GM12878 (cell line): ENCODE measurements around the gene TEDC1. TPM values are rescaled to one million over a fixed set of nuclear protein-coding genes. Genes with fewer than 3 reads are reported as not detected.
A peak's percentile ranks its signal among the peaks of the same experiment; 100 is the strongest.

Experiments used
- ATAC-seq: fragments of 200-7000 bp; cut with Tn5 transposase; 3 replicates; pipeline ENCODE4 v1.9.1; 2020; ENCODE audit warnings: mild to moderate bottlenecking, moderate library complexity
- BruUV-seq: library from RNA; stranded (reverse); fragments of 400-500 nt; replicated peaks from 2 replicates; lab custom pipeline; 2021; lab: Mats Ljungman, UMichigan
- CTCF ChIA-PET: fragments of 300-600 bp; sonication (Branson Sonifier 250); formaldehyde crosslinking; extraction: SDS; loops from one replicate; lab custom pipeline; 2021; ENCODE audit warnings: inconsistent platforms; lab: Yijun Ruan, JAX
- POLR2A ChIA-PET: fragments of 350-600 bp; formaldehyde crosslinking; extraction: SDS; loops from one replicate; lab custom pipeline; 2021; ENCODE audit warnings: inconsistent platforms; lab: Charles Lee
- RAD21 ChIA-PET: fragments of 300-600 bp; sonication (Branson Sonifier 250); formaldehyde crosslinking; loops from one replicate; lab custom pipeline; 2023; ENCODE audit warnings: antibody characterized with exemption; ENCODE audit not compliant: unreplicated experiment; lab: Charles Lee
- SMC1A ChIA-PET: fragments of 300-600 bp; sonication (Branson Sonifier 250); formaldehyde crosslinking; loops from one replicate; lab custom pipeline; 2023; ENCODE audit not compliant: unreplicated experiment, uncharacterized antibody; lab: Charles Lee
- DNase-seq: peaks from one replicate; pipeline ENCODE4 v3.0.0-alpha.2; 2011; ENCODE audit warnings: low read depth, low spot score
- FAIRE-seq: peaks from 3 replicates; lab custom pipeline; 2011; peaks lifted over from hg19 to GRCh38; lab: Jason Lieb, UNC
- H2AFZ ChIP-seq: 2 replicates; pipeline ENCODE4 v1.6.0; 2011; ENCODE audit warnings: low read depth, low read length, control low read depth; ENCODE audit not compliant: control insufficient read depth
- H3K27ac ChIP-seq: 2 replicates; pipeline ENCODE4 v1.5.1; 2011; ENCODE audit warnings: control low read depth; ENCODE audit not compliant: control insufficient read depth, insufficient read depth
- H3K27me3 ChIP-seq, 2 experiments: replicated peaks in 1 of 2; 2 replicates each; pipeline versions ENCODE4 v1.6.0 to v1.6.1; 2011; ENCODE audit warnings: low read length in 1 of 2; ENCODE audit not compliant: control insufficient read depth in 2 of 2, insufficient read depth in 2 of 2
- H3K36me3 ChIP-seq, 2 experiments: 2 replicates each; pipeline ENCODE4 v1.5.1; 2011; ENCODE audit warnings: low read length in 1 of 2; ENCODE audit not compliant: control insufficient read depth in 2 of 2, insufficient read depth in 2 of 2
- H3K4me1 ChIP-seq: 2 replicates; pipeline ENCODE4 v1.6.1; 2011; ENCODE audit warnings: mild to moderate bottlenecking, low read length, moderate library complexity, mixed read lengths; ENCODE audit not compliant: control insufficient read depth, insufficient read depth
- H3K4me2 ChIP-seq: 2 replicates; pipeline ENCODE4 v1.6.0; 2011; ENCODE audit warnings: control low read depth; ENCODE audit not compliant: control insufficient read depth, insufficient read depth
- H3K4me3 ChIP-seq: fragments of 200-600 bp; sonication (generic); 2 replicates; pipeline ENCODE4 v1.5.1; 2016
- H3K79me2 ChIP-seq: 2 replicates; pipeline ENCODE4 v1.6.0; 2011; ENCODE audit warnings: low read length; ENCODE audit not compliant: control insufficient read depth, insufficient read depth
- H3K9ac ChIP-seq: 2 replicates; pipeline ENCODE4 v1.8.0; 2011; ENCODE audit warnings: low read length, control low read depth, mixed read lengths; ENCODE audit not compliant: control insufficient read depth, insufficient read depth
- H3K9me3 ChIP-seq: replicated peaks from 3 replicates; pipeline ENCODE4 v1.5.1; 2011; ENCODE audit warnings: mild to moderate bottlenecking, low read length; ENCODE audit not compliant: control insufficient read depth, insufficient read depth
- H4K20me1 ChIP-seq: 2 replicates; pipeline ENCODE4 v1.6.0; 2011; ENCODE audit not compliant: control insufficient read depth, insufficient read depth
- BHLHE40 ChIP-seq, 2 experiments: fragments of 450-650 bp in 1 of 2; IDR thresholded peaks; 2 replicates each; pipeline ENCODE4 v1.6.1; 2011 to 2017; ENCODE audit warnings: low read depth in 2 of 2, borderline replicate concordance in 1 of 2, improper control_type of control experiment in 1 of 2, low read length in 1 of 2, mild to moderate bottlenecking in 1 of 2
- CEBPZ ChIP-seq: fragments of 150-350 bp; IDR thresholded peaks from 2 replicates; pipeline ENCODE4 v1.6.1; 2016; ENCODE audit warnings: low read depth, low read length
- CHD4 ChIP-seq: fragments of 200-600 bp; sonication (generic); IDR thresholded peaks from 2 replicates; pipeline ENCODE4 v1.6.1; 2016; ENCODE audit warnings: mild to moderate bottlenecking
- DPF2 ChIP-seq: fragments of 450-650 bp; IDR thresholded peaks from 2 replicates; pipeline ENCODE4 v1.6.1; 2017; ENCODE audit warnings: mild to moderate bottlenecking
- EGR1 ChIP-seq, 2 experiments: IDR thresholded peaks; 1 replicate in 1 of 2; 2 replicates in 1 of 2; pipeline ENCODE4 v1.6.1; 2011 to 2012; ENCODE audit warnings: low read depth in 2 of 2, low read length in 2 of 2, borderline replicate concordance in 1 of 2, mild to moderate bottlenecking in 1 of 2, moderate library complexity in 1 of 2
- FOS ChIP-seq: IDR thresholded peaks from 3 replicates; pipeline ENCODE4 v1.6.1; 2011; ENCODE audit warnings: borderline replicate concordance; ENCODE audit not compliant: insufficient read length; ENCODE audit errors: extremely low read depth
- GATAD2B ChIP-seq: fragments of 450-650 bp; conservative IDR thresholded peaks from 2 replicates; pipeline ENCODE4 v1.6.1; 2017; ENCODE audit warnings: low read depth, mild to moderate bottlenecking, moderate library complexity
- NBN ChIP-seq: fragments of 450-650 bp; IDR thresholded peaks from 2 replicates; pipeline ENCODE4 v1.6.1; 2016
- NR2C2 ChIP-seq: IDR thresholded peaks from 2 replicates; pipeline ENCODE4 v1.6.1; 2011; ENCODE audit warnings: borderline replicate concordance, low read depth; ENCODE audit not compliant: control insufficient read depth, insufficient read length
- NR2F1 ChIP-seq: fragments of 450-650 bp; conservative IDR thresholded peaks from 2 replicates; pipeline ENCODE4 v1.6.1; 2017; ENCODE audit warnings: mild to moderate bottlenecking
- RELB ChIP-seq: fragments of 450-650 bp; IDR thresholded peaks from 2 replicates; pipeline ENCODE4 v1.6.1; 2017; ENCODE audit warnings: low read depth, mild to moderate bottlenecking, moderate library complexity
- SIN3A ChIP-seq: IDR thresholded peaks from 2 replicates; pipeline ENCODE4 v1.6.1; 2012; ENCODE audit warnings: low read depth, low read length, improper control_type of control experiment
- TBL1XR1 ChIP-seq: IDR thresholded peaks from 2 replicates; pipeline ENCODE4 v1.6.1; 2012; ENCODE audit warnings: low read depth, low read length, improper control_type of control experiment
- USF1 ChIP-seq: IDR thresholded peaks from 2 replicates; pipeline ENCODE4 v1.6.1; 2011; ENCODE audit warnings: borderline replicate concordance, low read depth, mild to moderate bottlenecking, moderate library complexity, mixed read lengths, low read length; ENCODE audit not compliant: insufficient read depth; ENCODE audit errors: extremely low read length
- YY1 ChIP-seq: IDR thresholded peaks from 2 replicates; pipeline ENCODE4 v1.6.1; 2011; ENCODE audit warnings: low read depth, mild to moderate bottlenecking, low read length
- WGBS: methylation state at CpG from one replicate; pipeline ENCODE4 v1.1.6; 2016; ENCODE audit warnings: low lambda C conversion rate; ENCODE audit not compliant: insufficient replicate concordance, insufficient coverage; ENCODE audit errors: missing lambda C conversion rate; 5-methylcytosine and 5-hydroxymethylcytosine counted together
- in situ Hi-C: fragments of 300-500 bp; cut with MboI; formaldehyde crosslinking; loops from 9 replicates; pipeline ENCODE4 v1.14.3; 2018; ENCODE audit warnings: mixed read lengths
- intact Hi-C: fragments of 100-400 bp; cut with micrococcal nuclease; formaldehyde crosslinking; loops from one replicate; pipeline ENCODE4 v1.14.2; 2022; ENCODE audit not compliant: unreplicated experiment
- polyA plus RNA-seq, 11 experiments: library from polyadenylated mRNA; depleted of rRNA in 4 of 11; unstranded in 6 of 11; stranded (reverse) in 5 of 11; fragments of >200 nt; fragmentation: Nextera tagmentation in 4 of 11; fragmentation: Illumina TruSeq in 1 of 11; extraction: Ambion mirVana in 4 of 11; extraction: Trizol in 1 of 11; gene quantifications; 1 replicate in 1 of 11; 2 replicates in 10 of 11; pipeline versions ENCODE4 v1.2.1 to v1.2.3, GENCODE V29; 2011 to 2016; ENCODE audit warnings: inconsistent platforms in 2 of 11, missing spikeins in 2 of 11, low read depth in 1 of 11
- total RNA-seq, 4 experiments: library from RNA; depleted of rRNA in 3 of 4; stranded (reverse); fragments of >200 nt in 3 of 4; fragmentation: Illumina TruSeq in 1 of 4; extraction: Trizol in 1 of 4; gene quantifications; 2 replicates each; pipeline versions ENCODE4 v1.2.1 to v1.2.3, GENCODE V29; 2013 to 2021
- TF ChIP-seq, protein P1 (sequence below): IDR thresholded peaks from 2 replicates; pipeline ENCODE4 v1.6.1; 2011; ENCODE audit warnings: low read depth, mild to moderate bottlenecking, low read length, moderate library complexity, borderline replicate concordance; ENCODE audit errors: extremely low read depth

Gene TEDC1
- total and polyA plus RNA-seq, 10 of the 15 experiments (the other 5 are each of a cell fraction or from before 2014, with no cell fraction given): 0.19 to 34.2 (median 14.5) TPM

- ATAC-seq (peak; percentile 12; the same call in 1 of the 3 replicates), FAIRE-seq (no peak), DNase-seq (no peak)
- RAD21 ChIA-PET: interaction anchor here (1.2 to 1.6 kb wide), 2 partner anchors 40 to 49 kb away, joined by 6 to 10 read pairs; no protein-coding TSS in a partner anchor
- WGBS: 34% methylated on average over 34 of the region's 63 CpGs
- Histone ChIP-seq H3K27ac (no peak overlapping the region), H2AFZ (peak overlapping the region; percentile 42; the same call in 1 of the 2 replicates), H3K4me1 (peaks cover 4% of the 10 kb centered on the region), H3K9ac (no peak overlapping the region), H3K36me3 (no peaks in the 10 kb centered on the region), H3K4me2 (peak overlapping the region; percentile 21; the same call in 1 of the 2 replicates), H4K20me1 (no peaks in the 10 kb centered on the region), H3K4me3 (0 out of 2 replicates have a peak overlapping the region, but pooled peaks have one; percentile 32), H3K9me3 (no peaks in the 10 kb centered on the region), H3K27me3 (peaks cover 5 to 7% of the 10 kb centered on the region in 2 experiments; a peak in 3 of 4 replicates), H3K79me2 (no peaks in the 10 kb centered on the region)
- POLR2A ChIA-PET: no interaction called here
- BruUV-seq: no TSS peak
- CTCF ChIA-PET: interaction anchor here (0.8 to 1.6 kb wide), 5 partner anchors 14 to 888 kb away, joined by 3 to 18 read pairs (median 4); no protein-coding TSS in a partner anchor
- SMC1A ChIA-PET: no interaction called here
- in situ Hi-C loops (loop anchor here (10.0 kb wide), 2 partner anchors 475 to 635 kb away; no protein-coding TSS in a partner anchor), intact Hi-C loops (loop anchor here (5.0 to 10.0 kb wide), 4 partner anchors 37 to 885 kb away; partner anchors contain the start of gene TEDC1)
- TF ChIP-seq USF1 (peak; percentile 48), BHLHE40 (IDR thresholded peaks at IDR 0.05; ENCODE audit: borderline replicate concordance in 1 of 2, low read depth in 2 of 2, low read length in 1 of 2) (peak in 1 of 2 experiments; percentile 63; a peak in 2 of 4 replicates), EGR1 (IDR thresholded peaks at IDR 0.05; ENCODE audit: borderline replicate concordance in 1 of 2, low read depth in 2 of 2, low read length in 2 of 2) (peak in 1 of 2 experiments; percentile 45; a peak in 2 of 3 replicates), NBN (no peak), CEBPZ (no peak), GATAD2B (0 out of 2 replicates have a peak, but pooled peaks have one; percentile 4), RELB (no peak), CHD4 (no peak), FOS (no peak), TBL1XR1 (no peak), YY1 (peak; percentile 62; the same call in 1 of the 2 replicates), SIN3A (no peak), NR2F1 (0 out of 2 replicates have a peak, but pooled peaks have one; percentile 9), NR2C2 (no peak), DPF2 (peak; percentile 38; the same call in 1 of the 2 replicates)
- TF ChIP-seq, protein P1, sequence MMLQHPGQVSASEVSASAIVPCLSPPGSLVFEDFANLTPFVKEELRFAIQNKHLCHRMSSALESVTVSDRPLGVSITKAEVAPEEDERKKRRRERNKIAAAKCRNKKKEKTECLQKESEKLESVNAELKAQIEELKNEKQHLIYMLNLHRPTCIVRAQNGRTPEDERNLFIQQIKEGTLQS: no peak
Measured at GRCh38 chr14:105529569-105530284, 38.7 kb downstream of the TEDC1 start.
